Measurements from ENCODE around the gene TTC12.

TTC12 gene

DNA sequence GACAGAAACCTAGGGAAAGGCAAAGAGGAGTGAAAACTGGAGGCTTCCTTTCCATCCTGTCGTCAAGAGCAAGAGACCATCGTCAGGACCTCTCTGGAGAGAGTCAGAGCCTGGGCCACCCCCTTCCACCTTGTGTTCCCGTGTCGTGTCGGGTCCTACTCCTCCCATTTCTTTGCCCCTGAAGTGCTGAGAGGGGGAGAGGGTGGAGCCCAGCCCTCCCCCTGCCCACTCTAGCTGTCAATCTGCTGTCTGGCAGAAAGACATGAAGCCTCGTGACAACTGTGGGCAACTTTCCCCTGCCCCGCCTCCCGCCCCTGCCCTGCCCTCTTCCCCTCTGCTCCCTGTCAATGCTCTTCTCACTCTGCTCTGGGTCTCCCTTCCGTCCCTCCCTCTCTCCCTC, 93.8 kb downstream of the TTC12 start:
- no peak for DNase-seq

DNA sequence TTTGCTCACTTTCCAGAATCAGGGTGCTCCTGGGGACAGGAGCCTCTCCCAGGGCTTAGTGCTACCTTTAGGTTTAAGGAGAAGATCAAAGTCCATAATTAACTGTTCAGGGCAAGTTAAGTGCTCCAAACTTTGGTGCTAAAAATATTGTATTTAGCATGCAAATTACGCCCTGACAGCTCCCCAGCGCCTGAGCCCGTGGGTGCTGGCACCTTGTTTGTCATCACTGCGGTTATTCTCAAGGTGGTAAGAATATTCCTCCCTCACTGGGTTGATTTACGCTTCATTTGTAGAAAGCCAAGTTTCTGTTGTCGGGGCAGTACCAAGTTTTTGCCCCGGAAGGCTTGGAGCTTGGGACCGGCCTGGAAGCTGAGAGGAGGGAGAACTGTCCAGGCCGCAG, 94.5 kb downstream of the TTC12 start:
- no peak for DNase-seq

DNA sequence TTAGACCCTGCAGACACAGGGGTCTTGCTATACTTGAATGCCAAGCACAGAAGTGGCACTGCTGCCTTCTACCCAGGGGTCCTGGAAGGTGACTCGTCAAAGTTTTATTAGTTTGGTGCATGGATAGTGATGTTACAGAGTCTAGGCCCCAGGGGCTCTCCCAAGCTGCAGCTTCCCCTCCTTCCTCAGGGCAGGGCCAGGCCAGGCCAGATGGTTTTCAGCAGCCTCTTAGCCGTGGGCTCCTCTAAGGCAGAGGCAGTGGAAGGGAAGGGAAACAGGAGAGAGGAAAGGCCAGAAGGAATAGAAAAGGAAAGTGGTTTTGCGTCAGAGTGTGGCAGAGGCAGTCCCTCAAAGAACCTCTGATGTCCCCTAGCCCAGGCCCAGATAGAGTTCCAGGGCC, 95.1 kb downstream of the TTC12 start:
- DNase-seq = no peak

DNA sequence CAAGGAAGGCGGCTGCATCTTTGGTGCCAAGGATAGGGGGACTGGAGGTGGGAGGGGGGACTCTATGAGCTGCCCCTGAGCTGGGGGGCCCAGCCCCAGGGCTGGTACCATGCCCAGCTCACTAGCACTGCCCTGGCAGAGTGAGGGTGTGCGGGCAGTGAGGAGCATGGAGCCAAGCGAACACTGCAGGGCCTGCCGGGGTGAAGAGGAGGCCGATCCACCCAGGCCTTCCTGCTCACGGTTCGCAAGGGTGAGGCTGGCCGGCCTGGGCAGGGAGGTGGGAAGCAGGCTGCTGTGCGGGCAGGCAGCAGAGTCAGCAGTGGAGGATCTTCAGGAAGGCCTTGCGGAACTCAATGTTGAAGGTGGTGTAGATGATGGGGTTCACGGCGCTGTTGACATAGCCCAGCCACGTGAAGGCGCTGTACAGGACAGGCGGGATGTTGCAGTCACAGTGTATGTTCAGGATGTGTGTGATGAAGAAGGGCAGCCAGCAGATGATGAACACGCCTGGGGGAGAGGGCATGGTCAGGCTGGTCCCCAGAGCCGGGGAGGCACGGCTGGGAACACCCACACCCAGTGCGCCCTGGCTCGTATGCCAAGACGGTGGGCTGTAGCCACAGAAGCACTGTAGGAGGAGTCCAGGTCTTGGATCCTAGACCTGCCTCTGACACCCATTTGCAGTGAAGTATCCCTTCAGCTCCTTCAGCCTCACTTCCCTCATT, 96.2 kb downstream of the TTC12 start:
- DNase-seq = no peak

DNA sequence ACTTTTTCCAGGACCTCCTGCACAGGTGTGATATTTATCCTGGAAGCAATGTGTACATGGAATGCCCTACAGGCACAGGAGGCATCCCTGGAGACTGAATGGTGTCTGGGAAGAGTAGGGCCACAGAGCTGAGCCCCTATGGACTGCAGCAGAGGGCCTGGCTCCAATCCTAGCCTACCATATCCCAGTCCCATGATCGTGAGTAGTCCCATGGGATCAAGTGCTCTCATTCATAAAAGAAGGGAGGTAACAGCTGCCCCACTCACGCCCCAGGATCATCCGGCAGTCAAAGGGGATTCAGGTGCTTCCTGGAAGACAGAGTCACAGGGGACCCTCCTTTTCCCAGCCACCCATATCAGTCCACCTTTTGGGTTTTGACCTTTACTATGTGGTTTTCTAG, 97.2 kb downstream of the TTC12 start:
- no peak for DNase-seq

DNA sequence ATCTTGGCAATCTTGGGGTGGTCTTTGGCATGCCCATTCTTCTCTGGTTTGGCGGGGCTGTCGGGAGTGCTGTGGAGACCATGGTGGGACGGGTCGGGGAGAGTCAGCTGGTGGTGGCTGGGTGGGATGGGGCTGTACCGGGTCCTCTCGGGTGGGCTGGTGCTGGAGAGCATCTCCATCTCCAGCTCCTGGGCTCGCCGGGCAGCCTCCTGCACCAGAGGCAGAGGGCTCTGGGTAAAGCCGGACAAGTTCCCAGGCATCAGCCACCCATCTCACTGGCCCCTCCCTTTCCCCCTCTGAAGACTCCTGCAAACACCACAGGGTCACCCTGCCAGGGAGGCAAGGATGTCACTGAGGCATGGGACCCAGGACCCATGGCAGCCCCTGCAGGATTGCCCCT, 98.3 kb downstream of the TTC12 start:
- DNase-seq = no peak

- DNase-seq = no peak
Observed at GRCh38 chr11:113415343-113415742, 101.0 kb downstream of the TTC12 start.

Data from CD4-positive, alpha-beta T cell treated with Interleukin-1 beta for 1 hour (primary cell).